ENCODE results near the gene ITGA11. TPM values are rescaled to one million over a fixed set of nuclear protein-coding genes. Genes with fewer than 3 reads are reported as not detected.

Gene ITGA11
- total and polyA plus RNA-seq, 2 of the 4 experiments (the other 2 are of a cell fraction) = 4.1 to 6.6 TPM

- Histone ChIP-seq H2BK120ac (ENCODE audit: low read depth, low read length) (no peak overlapping the region), H3K14ac (replicated peaks; ENCODE audit: low read depth, low read length) (no peak overlapping the region), H3K9ac (ENCODE audit: low read depth, low read length) (no peak overlapping the region), H3K27me3 (ENCODE audit: control insufficient read depth, insufficient read depth, low read length) (no peaks in the 10 kb centered on the region), H3K36me3 (ENCODE audit: control insufficient read depth, insufficient read depth, low read length) (peaks cover 3% of the 10 kb centered on the region; the same call in 1 of the 2 replicates), H3K27ac (ENCODE audit: insufficient read depth, low read length) (no peak overlapping the region), H3K23ac (ENCODE audit: low read depth, low read length) (no peak overlapping the region), H2BK20ac (ENCODE audit: low read depth, low read length) (no peak overlapping the region), H2AFZ (replicated peaks; ENCODE audit: low read length, poor library complexity) (no peak overlapping the region), H3K4me2 (ENCODE audit: low read depth, low read length) (no peak overlapping the region), H4K20me1 (ENCODE audit: insufficient read depth, low read length) (no peaks in the 10 kb centered on the region), H3K56ac (ENCODE audit: extremely low read depth, insufficient read depth, low read length) (no peak overlapping the region), H3K79me1 (ENCODE audit: low read depth in 1 of 2, low read length in 2 of 2) (no peaks in the 10 kb centered on the region), H4K91ac (ENCODE audit: insufficient read depth, low read depth, low read length) (no peak overlapping the region), H4K5ac (ENCODE audit: low read depth, low read length) (no peak overlapping the region), H3K4ac (ENCODE audit: low read depth, low read length) (no peak overlapping the region), H2BK5ac (ENCODE audit: low read depth, low read length, poor library complexity, severe bottlenecking) (no peak overlapping the region), H3K18ac (ENCODE audit: low read depth, low read length) (no peak overlapping the region), H2AK9ac (replicated peaks; ENCODE audit: low read depth, low read length, poor library complexity) (no peak overlapping the region), H3K4me1 (ENCODE audit: control insufficient read depth, insufficient read depth, low read length) (peaks cover 14% of the 10 kb centered on the region), H2AK5ac (ENCODE audit: low read depth, low read length) (peak overlapping the region; percentile 37; the same call in 1 of the 2 replicates), H3K9me3 (ENCODE audit: control insufficient read depth, insufficient read depth, low read length) (no peaks in the 10 kb centered on the region), H2BK15ac (ENCODE audit: low read depth, low read length) (no peak overlapping the region), H4K8ac (ENCODE audit: low read depth in 2 of 2, low read length in 2 of 2) (no peak overlapping the region), H3K4me3 (ENCODE audit: insufficient read depth, low read depth, low read length) (no peak overlapping the region), H3K9me1 (ENCODE audit: insufficient read depth, low read length) (peaks cover 9% of the 10 kb centered on the region)
- intact Hi-C loops (cut with micrococcal nuclease) = no loop called here
- dilution Hi-C loops (cut with HindIII; ENCODE audit: low sequenced_read_pairs, unreplicated experiment) = no loop called here
- 69% methylated on average over 6 of the region's 24 CpGs; no CpG with 5 or more reads in 1 of the 2 experiments for WGBS, 2 experiments (ENCODE audit: extremely low coverage in 2 of 2, insufficient read length in 1 of 2)
- no TSS peak for BruUV-seq (replicated peaks)
- ATAC-seq (ENCODE audit: low read depth) = no peak
- CTCF ChIA-PET = no interaction called here
- in situ Hi-C loops (cut with MboI; ENCODE audit: low sequenced_read_pairs) = no loop called here
- DNase-seq = no peak
- POLR2A ChIA-PET (ENCODE audit: unreplicated experiment) = no interaction called here
- no peak for TF ChIP-seq USF2 (IDR thresholded peaks at IDR 0.05; ENCODE audit: low read depth, low read length)
- TF ChIP-seq RFX5 (IDR thresholded peaks at IDR 0.05; ENCODE audit: low read depth, low read length) = no peak
- no peak for TF ChIP-seq MXI1 (IDR thresholded peaks at IDR 0.05; ENCODE audit: borderline replicate concordance, low read depth, low read length)
- TF ChIP-seq, protein P1, sequence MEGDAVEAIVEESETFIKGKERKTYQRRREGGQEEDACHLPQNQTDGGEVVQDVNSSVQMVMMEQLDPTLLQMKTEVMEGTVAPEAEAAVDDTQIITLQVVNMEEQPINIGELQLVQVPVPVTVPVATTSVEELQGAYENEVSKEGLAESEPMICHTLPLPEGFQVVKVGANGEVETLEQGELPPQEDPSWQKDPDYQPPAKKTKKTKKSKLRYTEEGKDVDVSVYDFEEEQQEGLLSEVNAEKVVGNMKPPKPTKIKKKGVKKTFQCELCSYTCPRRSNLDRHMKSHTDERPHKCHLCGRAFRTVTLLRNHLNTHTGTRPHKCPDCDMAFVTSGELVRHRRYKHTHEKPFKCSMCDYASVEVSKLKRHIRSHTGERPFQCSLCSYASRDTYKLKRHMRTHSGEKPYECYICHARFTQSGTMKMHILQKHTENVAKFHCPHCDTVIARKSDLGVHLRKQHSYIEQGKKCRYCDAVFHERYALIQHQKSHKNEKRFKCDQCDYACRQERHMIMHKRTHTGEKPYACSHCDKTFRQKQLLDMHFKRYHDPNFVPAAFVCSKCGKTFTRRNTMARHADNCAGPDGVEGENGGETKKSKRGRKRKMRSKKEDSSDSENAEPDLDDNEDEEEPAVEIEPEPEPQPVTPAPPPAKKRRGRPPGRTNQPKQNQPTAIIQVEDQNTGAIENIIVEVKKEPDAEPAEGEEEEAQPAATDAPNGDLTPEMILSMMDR (conservative IDR thresholded peaks at IDR 0.05; ENCODE audit: low read depth, low read length) = no peak
- TF ChIP-seq MAZ (IDR thresholded peaks at IDR 0.05; ENCODE audit: borderline replicate concordance, low read depth, low read length) = no peak
- no peak for TF ChIP-seq NFE2L2 (IDR thresholded peaks at IDR 0.05; ENCODE audit: low read depth, low read length)
- no peak for TF ChIP-seq ELK1 (IDR thresholded peaks at IDR 0.05; ENCODE audit: borderline replicate concordance, low read depth, low read length)
- no peak for TF ChIP-seq FOS (IDR thresholded peaks at IDR 0.05; ENCODE audit: low read depth, low read length)
- no peak for TF ChIP-seq BHLHE40 (IDR thresholded peaks at IDR 0.05; ENCODE audit: low read depth, low read length)
- no peak for TF ChIP-seq POLR2A (IDR thresholded peaks at IDR 0.05; ENCODE audit: low read depth, low read length)
- no peak for TF ChIP-seq RAD21 (IDR thresholded peaks at IDR 0.05; ENCODE audit: low read length)
- no peak for TF ChIP-seq CHD1 (IDR thresholded peaks at IDR 0.05; ENCODE audit: low read depth, low read length)
- TF ChIP-seq RCOR1 (IDR thresholded peaks at IDR 0.05; ENCODE audit: insufficient replicate concordance, low read length) = no peak
- TF ChIP-seq CEBPB (IDR thresholded peaks at IDR 0.05; ENCODE audit: low read depth, low read length) = no peak
- TF ChIP-seq MAFK (IDR thresholded peaks at IDR 0.05; ENCODE audit: low read depth, low read length) = no peak
Observed at GRCh38 chr15:68369931-68370767, 61.8 kb downstream of the ITGA11 start.

All from IMR-90 (cell line).